ENCODE data around the gene TRIOBP. TPM values are rescaled to one million over a fixed set of nuclear protein-coding genes. Genes with fewer than 3 reads are reported as not detected.

TRIOBP gene
- total RNA-seq, 1 donor from 2014 or later = 49.5 TPM

GRCh38 chr22:37771702-37772427, 75.0 kb downstream of the TRIOBP start:
- no peak for DNase-seq (ENCODE audit: low spot score)
- no peak overlapping the region for H3K4me3 Mint-ChIP-seq (ENCODE audit: unreplicated experiment)
- peaks cover 9% of the 10 kb centered on the region for H3K4me1 Mint-ChIP-seq (ENCODE audit: low read depth)
- H3K36me3 Mint-ChIP-seq (ENCODE audit: low read depth) = peaks cover 11% of the 10 kb centered on the region
- no peaks in the 10 kb centered on the region for H3K9me3 Mint-ChIP-seq (ENCODE audit: low read depth)
- H3K27me3 Mint-ChIP-seq (ENCODE audit: low read depth) = no peaks in the 10 kb centered on the region
- H3K27ac Mint-ChIP-seq (ENCODE audit: unreplicated experiment) = no peak overlapping the region
- TF ChIP-seq CTCF (IDR thresholded peaks at IDR 0.05) = no peak

- TF ChIP-seq CTCF (IDR thresholded peaks at IDR 0.05) = no peak
- peaks cover 9% of the 10 kb centered on the region for H3K4me1 Mint-ChIP-seq (ENCODE audit: low read depth)
- peaks cover 8% of the 10 kb centered on the region for H3K36me3 Mint-ChIP-seq (ENCODE audit: low read depth)
- H3K9me3 Mint-ChIP-seq (ENCODE audit: low read depth) = no peaks in the 10 kb centered on the region
- H3K4me3 Mint-ChIP-seq (ENCODE audit: unreplicated experiment) = no peak overlapping the region
- H3K27ac Mint-ChIP-seq (ENCODE audit: unreplicated experiment) = no peak overlapping the region
- DNase-seq (ENCODE audit: low spot score) = no peak
- H3K27me3 Mint-ChIP-seq (ENCODE audit: low read depth) = no peaks in the 10 kb centered on the region
These were observed 77.9 kb downstream of the TRIOBP start for GRCh38 chr22:37774728-37775127.

GRCh38 chr22:37775785-37776638, 79.2 kb downstream of the TRIOBP start:
- no peaks in the 10 kb centered on the region for H3K9me3 Mint-ChIP-seq (ENCODE audit: low read depth)
- no peak for TF ChIP-seq CTCF (IDR thresholded peaks at IDR 0.05)
- no peak overlapping the region for H3K27ac Mint-ChIP-seq (ENCODE audit: unreplicated experiment)
- no peak overlapping the region for H3K4me3 Mint-ChIP-seq (ENCODE audit: unreplicated experiment)
- peaks cover 8% of the 10 kb centered on the region for H3K36me3 Mint-ChIP-seq (ENCODE audit: low read depth)
- no peak for DNase-seq (ENCODE audit: low spot score)
- peaks cover 9% of the 10 kb centered on the region for H3K4me1 Mint-ChIP-seq (ENCODE audit: low read depth)
- H3K27me3 Mint-ChIP-seq (ENCODE audit: low read depth) = no peaks in the 10 kb centered on the region

- Mint-ChIP-seq H3K4me1 (ENCODE audit: low read depth) (peaks cover 9% of the 10 kb centered on the region), H3K4me3 (ENCODE audit: unreplicated experiment) (no peak overlapping the region), H3K27ac (ENCODE audit: unreplicated experiment) (no peak overlapping the region), H3K36me3 (ENCODE audit: low read depth) (peaks cover 7% of the 10 kb centered on the region), H3K9me3 (ENCODE audit: low read depth) (no peaks in the 10 kb centered on the region), H3K27me3 (ENCODE audit: low read depth) (no peaks in the 10 kb centered on the region)
- no peak for DNase-seq (ENCODE audit: low spot score)
- no peak for TF ChIP-seq CTCF (IDR thresholded peaks at IDR 0.05)
These were observed 79.8 kb downstream of the TRIOBP start for GRCh38 chr22:37776639-37777005.

GRCh38 chr22:37777122-37777687, 80.4 kb downstream of the TRIOBP start:
- peaks cover 7% of the 10 kb centered on the region for H3K36me3 Mint-ChIP-seq (ENCODE audit: low read depth)
- peaks cover 15% of the 10 kb centered on the region for H3K4me1 Mint-ChIP-seq (ENCODE audit: low read depth)
- H3K27me3 Mint-ChIP-seq (ENCODE audit: low read depth) = no peaks in the 10 kb centered on the region
- no peak overlapping the region for H3K4me3 Mint-ChIP-seq (ENCODE audit: unreplicated experiment)
- no peak for TF ChIP-seq CTCF (IDR thresholded peaks at IDR 0.05)
- H3K9me3 Mint-ChIP-seq (ENCODE audit: low read depth) = no peaks in the 10 kb centered on the region
- no peak overlapping the region for H3K27ac Mint-ChIP-seq (ENCODE audit: unreplicated experiment)
- DNase-seq (ENCODE audit: low spot score) = no peak

Measured in chondrocyte (in vitro differentiated cells).